Spleen (tissue), 7 donors: ENCODE measurements around the gene HJURP.

ENCODE experiments used
- POLR2A ChIP-seq, 3 donors: fragments of 450-650 bp; IDR thresholded peaks; one replicate each; pipeline ENCODE4 v1.5.1; 2017; ENCODE audit warnings: antibody characterized with exemption in 3 of 3, mild to moderate bottlenecking in 1 of 3
- POLR2AphosphoS5 ChIP-seq, 3 donors: sonication (generic); formaldehyde crosslinking; IDR thresholded peaks; one replicate each; pipeline ENCODE4 v1.5.1; 2017; ENCODE audit warnings: antibody characterized with exemption in 3 of 3
- TF ChIP-seq, protein P1 (sequence below), 11 experiments: fragments of 200-600 bp in 7 of 11; fragments of 450-650 bp in 4 of 11; sonication (generic) in 4 of 11; IDR thresholded peaks in 8 of 11; conservative IDR thresholded peaks in 3 of 11; 1 replicate in 7 of 11; 2 replicates in 4 of 11; pipeline versions ENCODE4 v1.4.0 to v1.8.0; 2016 to 2021; ENCODE audit warnings: antibody characterized with exemption in 11 of 11, inconsistent platforms in 4 of 11, mild to moderate bottlenecking in 1 of 11
- donor health status: DM: no; HTN: no; CAD: no; lungs with moderate emphysema.
- donor health status: DM: no; HTN: no; CAD: no.
- donor health status: DM: no; HTN: no; CAD: no.

DNA sequence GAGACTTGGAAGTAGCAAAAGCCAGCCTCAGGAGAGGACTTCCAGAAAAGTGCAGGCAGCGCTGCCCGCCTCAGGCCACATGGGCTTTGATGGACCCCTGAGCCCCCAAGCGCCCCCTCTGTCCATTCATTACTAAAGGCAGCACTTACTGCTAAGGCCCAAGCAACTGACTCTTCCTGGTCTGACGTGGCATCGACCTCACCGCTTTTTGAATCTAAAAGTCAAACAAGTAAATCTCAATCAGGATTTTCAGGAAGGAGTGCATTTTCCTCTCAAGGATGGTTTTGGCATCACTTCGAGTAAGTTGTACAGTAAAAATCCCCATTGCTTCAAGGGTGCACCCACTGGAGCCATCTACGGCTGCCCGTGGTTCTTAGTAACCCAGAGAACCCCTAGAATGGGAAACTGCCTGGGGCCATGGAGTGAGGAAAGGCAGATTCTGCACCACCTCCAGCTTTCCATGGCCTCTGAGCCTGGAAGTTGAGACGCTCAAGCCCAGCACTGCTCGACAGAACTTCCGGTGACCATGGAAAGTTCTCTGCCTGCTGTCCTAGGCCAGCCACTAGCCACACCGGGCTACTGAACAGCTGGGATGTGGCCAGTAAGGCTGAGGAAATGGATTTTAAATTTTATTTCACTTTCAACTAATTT, 7.0 kb downstream of the HJURP start:
- TF ChIP-seq, protein P1, sequence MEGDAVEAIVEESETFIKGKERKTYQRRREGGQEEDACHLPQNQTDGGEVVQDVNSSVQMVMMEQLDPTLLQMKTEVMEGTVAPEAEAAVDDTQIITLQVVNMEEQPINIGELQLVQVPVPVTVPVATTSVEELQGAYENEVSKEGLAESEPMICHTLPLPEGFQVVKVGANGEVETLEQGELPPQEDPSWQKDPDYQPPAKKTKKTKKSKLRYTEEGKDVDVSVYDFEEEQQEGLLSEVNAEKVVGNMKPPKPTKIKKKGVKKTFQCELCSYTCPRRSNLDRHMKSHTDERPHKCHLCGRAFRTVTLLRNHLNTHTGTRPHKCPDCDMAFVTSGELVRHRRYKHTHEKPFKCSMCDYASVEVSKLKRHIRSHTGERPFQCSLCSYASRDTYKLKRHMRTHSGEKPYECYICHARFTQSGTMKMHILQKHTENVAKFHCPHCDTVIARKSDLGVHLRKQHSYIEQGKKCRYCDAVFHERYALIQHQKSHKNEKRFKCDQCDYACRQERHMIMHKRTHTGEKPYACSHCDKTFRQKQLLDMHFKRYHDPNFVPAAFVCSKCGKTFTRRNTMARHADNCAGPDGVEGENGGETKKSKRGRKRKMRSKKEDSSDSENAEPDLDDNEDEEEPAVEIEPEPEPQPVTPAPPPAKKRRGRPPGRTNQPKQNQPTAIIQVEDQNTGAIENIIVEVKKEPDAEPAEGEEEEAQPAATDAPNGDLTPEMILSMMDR (IDR thresholded peaks at IDR 0.05 in 8 of 11, conservative IDR thresholded peaks at IDR 0.05 in 3 of 11): no peak
- TF ChIP-seq POLR2AphosphoS5 (IDR thresholded peaks at IDR 0.05) (no peak), POLR2A (IDR thresholded peaks at IDR 0.05) (no peak)
